Activated CD8-positive, alpha-beta memory T cell treated with anti-CD3 and anti-CD28 coated beads for 48 hours (primary cell): ENCODE measurements around the gene ZNF653.
"Not testable (repeated sequence)": the region's sequence is repeated elsewhere in the genome, so short reads cannot be mapped to it uniquely, and the experiment has no call there.

Experiments
- DNase-seq, 3 experiments: peaks; one replicate each; pipeline ENCODE4 v3.0.0-alpha.2; 2020; ENCODE audit warnings: low read depth in 2 of 3, low spot score in 2 of 3

Gene ZNF653

GRCh38 chr19:11482384-11483050, 23.1 kb downstream of the ZNF653 start:
- peak; percentile 67 to 81 (median 80) for DNase-seq

DNA sequence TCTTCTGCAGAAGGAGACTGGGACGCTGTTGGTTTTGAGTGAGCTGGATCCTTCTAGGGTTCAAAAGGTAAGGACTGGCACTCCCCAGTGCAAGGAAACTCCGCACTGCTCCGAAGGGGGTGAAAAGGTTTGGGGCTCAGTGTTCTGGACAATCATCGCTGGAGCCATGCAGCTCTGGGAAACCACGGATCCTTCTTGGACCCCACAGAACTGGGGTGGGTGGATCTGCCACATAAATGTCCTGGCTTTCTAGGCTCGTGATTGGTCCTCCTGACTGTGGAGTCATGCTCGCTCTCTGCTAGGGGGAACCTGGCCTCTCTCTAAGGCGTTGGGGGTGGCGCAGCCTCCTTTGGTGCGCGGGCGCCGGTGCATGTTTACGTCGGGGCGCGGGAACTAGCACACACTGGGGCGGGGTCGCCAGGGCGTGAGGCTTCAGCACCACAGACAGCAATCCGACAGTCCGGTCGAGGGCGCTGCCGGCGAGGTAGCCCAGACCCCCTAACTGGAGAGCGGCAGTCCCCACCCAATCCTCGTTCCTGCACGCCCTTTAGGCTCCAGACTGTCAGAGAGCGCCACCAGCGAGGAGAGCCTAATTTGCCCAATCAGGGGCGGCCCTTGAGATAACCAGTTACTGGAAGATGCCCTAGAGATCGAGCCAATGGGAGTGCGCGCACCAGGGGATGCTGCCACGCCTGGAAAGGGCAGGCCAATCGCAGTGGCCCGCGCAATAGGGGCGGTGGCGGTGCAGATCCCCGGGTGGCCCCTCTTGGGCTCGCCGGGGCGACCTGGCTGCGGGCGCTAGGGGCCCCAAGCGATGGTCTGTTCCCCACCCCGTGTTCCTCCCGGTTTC, 23.9 kb downstream of the ZNF653 start:
- DNase-seq, result peak; percentile 24 to 69 (median 64)

GRCh38 chr19:11480715-11481533, 24.7 kb downstream of the ZNF653 start, which contains the start of gene ELAVL3:
ELAVL3 (minus strand) TSS chr19:11481046; CDS start chr19:11480608, 438 bp downstream.
- DNase-seq, result no peak

DNA sequence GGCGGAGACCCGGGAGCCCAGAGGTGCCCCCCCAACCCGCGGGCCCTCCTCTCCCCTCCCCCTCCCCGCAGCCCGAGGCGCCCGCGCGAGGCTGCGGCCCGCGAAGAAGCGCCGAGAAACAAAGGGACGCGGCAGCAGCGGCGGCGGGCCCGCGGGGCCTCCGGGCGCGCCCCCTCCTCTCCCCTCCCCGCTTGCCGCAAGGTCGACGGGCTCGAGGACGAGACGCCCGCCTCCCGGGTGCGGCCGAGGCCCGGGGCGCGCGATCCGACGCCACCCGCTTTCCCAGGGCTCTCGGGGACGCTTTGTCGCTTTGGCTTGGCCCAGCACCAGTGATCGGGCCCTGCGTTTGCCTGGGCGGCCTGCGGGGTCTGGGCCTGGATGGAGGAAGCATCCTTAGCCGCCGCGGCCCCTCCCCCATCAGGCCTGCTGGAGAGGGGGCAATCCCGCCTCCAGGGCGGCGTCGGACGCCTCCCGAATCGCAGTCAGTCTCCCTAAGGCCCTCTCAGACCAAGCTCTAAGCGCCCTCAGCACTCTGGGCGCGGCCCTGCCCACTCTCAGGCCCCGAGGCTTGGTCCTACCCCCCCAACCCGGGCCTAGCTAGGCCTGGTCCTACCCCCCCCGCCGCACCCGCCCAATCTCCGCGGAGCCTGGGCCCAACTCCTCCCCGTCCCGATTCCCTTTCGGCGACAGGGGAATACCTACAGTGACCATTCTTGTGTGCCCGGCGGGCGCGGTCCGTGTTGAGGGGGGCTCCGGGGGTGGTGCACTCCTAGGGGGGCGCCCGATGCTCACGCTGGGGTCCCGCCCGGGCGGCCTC, 25.5 kb downstream of the ZNF653 start:
- no peak for DNase-seq

DNA sequence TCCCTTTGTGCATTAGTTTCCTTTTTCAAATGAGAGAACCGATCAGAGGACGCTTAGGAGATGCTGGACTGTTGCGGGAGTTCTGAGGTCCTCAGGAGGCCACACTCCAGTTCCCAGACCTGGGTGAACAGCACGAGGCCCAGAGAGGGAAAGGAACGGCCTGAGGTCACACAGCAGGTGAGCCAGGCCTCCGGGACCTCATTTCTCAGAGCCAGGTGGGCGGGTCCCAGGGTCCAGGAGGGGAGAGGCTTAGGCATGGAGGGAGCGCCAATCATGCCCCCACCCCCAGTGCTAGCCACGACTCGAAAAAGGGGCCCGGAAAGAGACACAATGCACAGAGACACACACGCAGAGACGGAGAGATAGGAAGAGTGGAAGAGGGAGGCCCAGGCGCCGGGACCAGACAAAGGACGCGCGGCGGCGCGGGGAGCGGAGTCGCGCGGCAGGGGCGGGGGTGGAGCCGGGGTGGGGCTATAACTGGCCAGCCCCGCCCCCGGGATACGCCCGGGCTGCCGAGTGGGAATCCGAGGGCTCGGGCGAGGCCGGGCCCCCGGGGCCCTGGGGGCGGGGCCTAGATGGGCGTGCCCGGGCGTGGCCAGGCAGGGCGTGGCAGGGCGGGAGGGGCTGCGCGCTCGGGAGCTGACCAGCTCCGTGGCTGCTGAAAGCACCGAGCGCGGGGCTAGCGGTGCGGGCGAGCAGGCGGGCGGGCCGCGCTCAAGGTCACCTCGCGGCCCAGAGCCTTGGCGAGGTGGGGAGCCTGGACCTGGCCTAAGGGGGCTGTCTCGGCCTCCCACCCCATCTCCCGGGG, 26.3 kb downstream of the ZNF653 start:
- DNase-seq, result no peak

- DNase-seq, result no peak
Measured at GRCh38 chr19:11478167-11479089, 27.2 kb downstream of the ZNF653 start.

GRCh38 chr19:11475861-11476260, 29.8 kb downstream of the ZNF653 start:
- DNase-seq, result no peak

DNA sequence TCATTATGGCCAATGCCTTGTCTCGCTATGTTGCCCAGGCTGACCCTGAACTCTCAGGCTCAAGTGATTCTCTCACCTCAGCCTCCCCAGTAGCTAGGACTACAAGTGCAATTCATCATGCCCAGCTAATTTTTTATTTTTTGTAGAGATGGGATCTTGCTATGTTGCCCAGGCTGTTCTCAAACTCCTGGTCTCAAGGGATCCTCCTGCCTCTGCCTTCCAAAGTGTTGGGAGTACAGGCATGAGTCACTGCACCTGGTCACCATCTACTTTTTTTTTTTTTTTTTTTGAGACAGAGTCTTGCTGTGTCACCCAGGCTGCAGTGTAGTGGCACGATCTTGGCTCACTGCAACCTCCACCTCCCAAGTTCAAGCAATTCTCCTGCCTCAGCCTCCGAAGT, 30.3 kb downstream of the ZNF653 start:
- DNase-seq, result not testable (repeated sequence)

GRCh38 chr19:11473725-11474124, 31.9 kb downstream of the ZNF653 start:
- no peak for DNase-seq

DNA sequence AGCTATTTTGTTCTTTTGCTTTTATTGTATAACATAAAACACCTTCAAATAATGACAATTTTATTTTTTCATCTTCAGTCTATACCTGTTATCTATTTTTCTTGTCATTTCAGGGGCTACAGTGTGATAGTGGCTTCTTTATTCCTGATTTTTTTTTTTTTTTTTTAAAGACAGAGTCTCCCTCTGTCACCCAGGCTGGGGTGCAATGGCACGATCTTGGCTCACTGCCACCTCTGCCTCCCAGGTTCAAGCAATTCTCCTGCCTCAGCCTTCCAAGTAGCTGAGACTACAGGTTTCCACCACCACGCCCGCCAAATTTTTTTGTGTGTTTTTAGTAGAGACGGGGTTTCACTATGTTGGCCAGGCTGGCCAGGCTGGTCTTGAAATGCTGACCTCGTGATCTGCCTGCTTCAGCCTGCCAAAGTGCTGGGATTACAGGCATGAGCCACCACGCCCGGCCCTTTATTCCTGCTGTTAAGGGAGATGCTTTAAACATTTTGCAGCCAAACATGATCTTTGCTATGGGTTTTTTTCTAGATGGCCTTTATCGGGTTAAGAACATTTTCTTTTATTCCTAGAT, 37.3 kb downstream of the ZNF653 start:
- not testable (repeated sequence) for DNase-seq

DNA sequence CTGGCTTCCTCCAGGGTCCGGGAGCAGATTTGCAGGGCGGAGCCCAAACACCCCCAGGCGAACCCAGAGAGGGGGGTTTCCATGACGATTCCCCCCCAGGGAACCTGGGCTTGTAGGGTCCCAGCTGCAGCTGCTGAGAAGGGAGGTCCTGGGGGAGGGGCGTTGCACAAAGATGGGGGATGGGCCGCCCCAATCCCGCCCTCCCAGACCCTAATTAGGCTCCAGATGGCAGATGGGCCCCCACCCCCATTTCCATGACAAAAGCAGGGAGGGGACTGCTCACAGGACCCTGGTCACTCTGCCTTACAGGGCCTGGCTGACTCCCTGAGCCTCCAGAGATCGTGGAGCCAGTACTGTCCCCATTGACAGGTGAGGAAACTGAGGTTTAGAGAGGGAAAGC, 40.0 kb downstream of the ZNF653 start:
- no peak for DNase-seq

DNA sequence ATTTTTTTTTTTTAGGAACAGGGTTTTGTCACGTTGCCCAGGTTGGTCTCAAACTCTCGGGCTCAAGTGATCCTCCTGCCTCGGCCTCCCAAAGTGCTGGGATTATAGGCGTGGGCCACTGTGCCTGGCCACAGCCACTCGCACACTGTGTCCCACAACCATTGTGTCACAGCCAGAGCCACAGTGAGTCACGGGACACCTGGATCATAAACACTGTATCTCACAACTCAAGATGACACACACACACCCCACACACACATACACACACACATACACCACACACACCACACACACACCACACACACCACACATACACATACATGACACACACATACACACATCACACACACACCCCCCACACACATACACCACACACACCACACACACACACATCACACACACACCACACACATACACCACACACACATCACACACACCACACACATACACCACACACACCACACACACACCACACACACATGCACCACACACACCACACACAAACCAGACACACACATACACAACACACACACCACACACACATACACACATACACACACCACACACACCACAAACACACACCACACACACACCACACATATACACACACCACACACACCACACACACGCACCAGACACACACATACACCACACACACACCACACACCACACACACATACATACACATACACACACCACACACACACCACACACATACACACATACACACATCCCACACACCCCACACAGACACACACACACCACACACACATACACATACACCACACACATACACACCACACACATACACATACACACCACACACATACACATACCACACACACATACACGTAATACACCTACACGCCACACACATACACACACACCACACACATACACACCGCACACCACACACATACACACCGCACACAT, 41.0 kb downstream of the ZNF653 start:
- DNase-seq, result no peak

DNA sequence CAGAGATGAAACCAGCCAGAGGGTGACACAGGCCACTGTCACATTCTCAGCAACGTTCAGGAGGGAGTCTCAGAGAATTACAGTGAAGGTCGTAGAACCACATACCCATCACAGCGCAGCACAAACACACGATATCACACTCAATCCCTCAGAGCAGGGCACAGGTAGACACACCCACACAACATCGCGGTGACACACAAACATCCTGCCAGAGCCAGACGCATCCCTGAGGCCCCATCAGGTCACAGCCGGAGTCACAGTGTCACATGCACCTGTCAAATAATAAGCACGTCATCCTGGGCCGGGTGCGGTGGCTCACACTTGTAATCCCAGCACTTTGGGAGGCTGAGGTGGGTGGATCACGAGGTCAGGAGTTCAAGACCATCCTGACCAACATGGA, 42.2 kb downstream of the ZNF653 start:
- no peak for DNase-seq

DNA sequence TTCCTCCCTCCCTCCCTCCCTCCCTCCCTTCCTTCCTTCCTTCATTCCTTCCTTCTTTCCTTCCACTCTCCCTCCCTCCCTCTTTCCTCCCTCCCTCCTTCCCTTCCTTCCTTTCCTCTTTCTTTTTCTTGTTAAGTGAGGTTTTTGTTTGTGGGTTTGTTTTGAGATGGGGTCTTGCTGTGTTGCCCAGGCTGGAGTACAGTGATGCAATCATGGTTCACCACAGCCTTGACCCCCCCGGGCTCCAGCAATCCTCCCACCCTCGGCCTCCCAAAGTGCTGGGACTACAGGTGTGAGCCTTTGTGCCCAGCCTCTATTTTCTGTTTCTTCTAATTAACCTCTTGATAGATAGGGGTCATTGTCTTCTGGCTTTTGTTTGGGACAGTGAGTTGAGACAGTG, 44.2 kb downstream of the ZNF653 start:
- no peak for DNase-seq

DNA sequence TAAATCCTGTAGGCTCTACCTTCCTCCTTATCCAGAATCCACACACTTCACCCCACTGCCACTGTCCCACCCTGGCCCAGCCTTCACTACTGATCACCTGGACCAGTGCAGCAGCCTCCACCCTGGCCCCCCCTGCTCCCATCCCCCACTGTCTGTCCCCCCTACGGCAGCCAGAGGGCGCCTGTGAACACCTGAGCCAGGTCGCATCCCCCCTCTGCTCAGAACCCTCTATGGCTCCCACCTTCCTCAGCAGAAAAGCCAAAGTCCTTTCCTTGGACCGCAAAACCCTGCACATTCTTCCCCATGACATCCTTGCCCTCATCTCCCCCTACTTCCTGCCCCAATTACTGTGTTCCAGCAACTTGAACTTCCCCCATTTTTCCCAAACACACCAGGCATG, 45.4 kb downstream of the ZNF653 start:
- no peak for DNase-seq

DNA sequence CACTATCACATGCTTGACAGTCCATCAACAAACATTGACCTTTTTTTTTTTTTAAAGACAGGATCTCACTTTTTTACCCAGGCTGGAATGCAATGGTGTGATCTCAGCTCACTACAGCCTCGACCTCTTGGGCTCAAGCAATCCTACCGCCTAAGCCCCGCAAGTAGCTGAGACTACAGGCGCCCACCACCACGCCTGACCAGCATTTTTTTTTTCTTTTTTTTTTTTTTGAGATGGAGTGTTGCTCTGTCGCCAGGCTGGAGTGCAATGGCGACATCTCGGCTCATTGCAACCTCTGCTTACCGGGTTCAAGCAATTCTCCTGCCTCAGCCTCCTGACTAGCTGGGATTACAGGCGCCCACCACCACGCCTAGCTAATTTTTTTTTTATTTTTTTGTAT, 46.7 kb downstream of the ZNF653 start:
- not testable (repeated sequence) for DNase-seq

DNA sequence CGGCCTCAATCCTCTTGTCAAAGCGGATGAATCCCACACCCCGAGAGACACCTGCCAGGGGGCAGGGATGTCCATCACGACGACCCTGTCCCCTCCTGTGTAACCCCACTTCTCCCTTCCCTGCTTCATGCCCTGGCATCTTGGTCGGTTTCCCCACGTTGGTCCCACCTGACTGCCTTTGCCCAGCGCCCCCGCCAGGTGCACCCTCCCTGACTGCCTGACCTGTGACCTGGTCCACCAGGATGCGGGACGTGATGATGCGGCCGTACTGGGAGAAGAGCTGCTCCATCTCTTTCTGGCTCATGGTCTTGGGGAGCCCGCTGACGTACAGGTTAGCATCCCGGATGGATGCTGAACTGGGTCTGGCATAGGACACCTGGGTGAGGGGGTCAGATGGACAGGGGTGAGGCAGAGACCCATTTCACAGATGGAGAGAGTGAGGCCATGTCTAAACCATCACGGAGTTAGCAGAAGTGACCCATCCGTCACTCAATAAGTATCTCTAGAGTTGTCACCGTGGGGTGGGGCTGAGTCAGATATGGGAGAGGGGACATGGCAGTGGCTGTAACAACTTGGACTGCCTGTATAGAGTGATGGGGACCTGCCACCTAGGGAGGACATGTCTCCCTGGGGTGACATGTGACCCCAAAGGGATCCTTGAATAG, 47.3 kb downstream of the ZNF653 start:
- no peak for DNase-seq
